HCT116 (cell line): Measurements from ENCODE around the gene DHCR7. TPM values are rescaled to one million over a fixed set of nuclear protein-coding genes. Genes with fewer than 3 reads are reported as not detected.

ENCODE experiments used
- ATAC-seq: fragments of 200-7000 bp; cut with Tn5 transposase; 2 replicates; pipeline ENCODE4 v1.9.1; 2020; ENCODE audit warnings: mild to moderate bottlenecking, moderate library complexity
- BruUV-seq: library from RNA; stranded (reverse); fragments of 400-500 nt; replicated peaks from 2 replicates; lab custom pipeline; 2021; lab: Mats Ljungman, UMichigan
- CTCF ChIA-PET: fragments of 300-600 bp; sonication (Branson Sonifier 250); formaldehyde crosslinking; loops from one replicate; lab custom pipeline; 2021; ENCODE audit warnings: antibody characterized with exemption; lab: Charles Lee
- POLR2A ChIA-PET: fragments of 300-600, 350-600 bp; sonication (Branson Sonifier 250); formaldehyde crosslinking; loops from one replicate; lab custom pipeline; 2021; ENCODE audit warnings: antibody characterized with exemption; lab: Charles Lee
- RAD21 ChIA-PET, 2 experiments: fragments of 300-600 bp; sonication (Branson Sonifier 250); formaldehyde crosslinking; loops; one replicate each; lab custom pipeline; 2023; ENCODE audit warnings: low total read pairs in 2 of 2; ENCODE audit not compliant: uncharacterized antibody in 2 of 2, unreplicated experiment in 2 of 2, low non-redundant PET in 1 of 2; lab: Charles Lee
- DNase-seq: peaks from one replicate; pipeline ENCODE4 v3.0.0-alpha.2; 2010; ENCODE audit warnings: low read depth, low spot score
- H2AFZ ChIP-seq: fragments of 200-600 bp; shearing (Covaris generic), sonication (generic); 2 replicates; pipeline ENCODE4 v1.6.1; 2017; ENCODE audit warnings: low read depth, mixed run types, mixed read lengths, antibody characterized with exemption, low read length; ENCODE audit not compliant: poor library complexity, severe bottlenecking
- H3K27ac ChIP-seq: 2 replicates; pipeline ENCODE4 v1.5.1; 2012; ENCODE audit warnings: low read depth, low read length
- H3K27me3 ChIP-seq: fragments of 200-600 bp; sonication (generic); 2 replicates; pipeline ENCODE4 v1.6.1; 2016; ENCODE audit warnings: mixed run types, low read length, mixed read lengths; ENCODE audit not compliant: insufficient read depth
- H3K36me3 ChIP-seq, 2 experiments: fragments of 200-500 bp in 1 of 2; fragments of 200-600 bp in 1 of 2; sonication (Bioruptor generic) in 1 of 2; sonication (generic) in 1 of 2; 2 replicates each; pipeline versions ENCODE4 v1.5.1 to v1.6.1; 2014 to 2016; ENCODE audit warnings: low read length in 2 of 2, inconsistent platforms in 1 of 2, mixed read lengths in 1 of 2, mixed run types in 1 of 2; ENCODE audit not compliant: insufficient read depth in 2 of 2, control insufficient read depth in 1 of 2
- H3K4me1 ChIP-seq, 2 experiments: fragments of 200-600 bp in 1 of 2; sonication (generic) in 1 of 2; 2 replicates each; pipeline versions ENCODE4 v1.5.1 to v1.6.1; 2012 to 2017; ENCODE audit warnings: low read length in 2 of 2, inconsistent platforms in 1 of 2, mild to moderate bottlenecking in 1 of 2, mixed read lengths in 1 of 2, mixed run types in 1 of 2, moderate library complexity in 1 of 2; ENCODE audit not compliant: insufficient read depth in 2 of 2, control insufficient read depth in 1 of 2
- H3K4me2 ChIP-seq: fragments of 200-600 bp; sonication (generic); 2 replicates; pipeline ENCODE4 v1.6.1; 2017; ENCODE audit warnings: mixed run types, low read length, mixed read lengths
- H3K4me3 ChIP-seq, 2 experiments: fragments of 200-600 bp in 1 of 2; sonication (generic) in 1 of 2; replicated peaks in 1 of 2; 2 replicates each; pipeline ENCODE4 v1.5.1; 2011 to 2016; ENCODE audit warnings: low read length in 2 of 2, control low read depth in 1 of 2, low read depth in 1 of 2, mild to moderate bottlenecking in 1 of 2, mixed read lengths in 1 of 2, mixed run types in 1 of 2
- H3K79me2 ChIP-seq: fragments of 200-600 bp; sonication (generic); 2 replicates; pipeline ENCODE4 v1.6.1; 2017; ENCODE audit warnings: mild to moderate bottlenecking, mixed run types, low read length, moderate library complexity, mixed read lengths; ENCODE audit not compliant: insufficient read depth
- H3K9ac ChIP-seq: fragments of 200-600 bp; sonication (generic); 2 replicates; pipeline ENCODE4 v1.6.1; 2016; ENCODE audit warnings: low read length, mixed read lengths
- H3K9me2 ChIP-seq: fragments of 200-600 bp; sonication (generic), shearing (Covaris generic); 2 replicates; pipeline ENCODE4 v1.6.1; 2017; ENCODE audit warnings: mixed run types, mild to moderate bottlenecking, moderate library complexity; ENCODE audit not compliant: insufficient read depth
- H3K9me3 ChIP-seq, 2 experiments: fragments of 200-500 bp in 1 of 2; fragments of 200-600 bp in 1 of 2; sonication (Bioruptor generic) in 1 of 2; sonication (generic) in 1 of 2; 2 replicates each; pipeline ENCODE4 v1.6.1; 2014 to 2017; ENCODE audit warnings: low read length in 2 of 2, mixed read lengths in 2 of 2, inconsistent platforms in 1 of 2, low read depth in 1 of 2, mild to moderate bottlenecking in 1 of 2, mixed run types in 1 of 2, moderate library complexity in 1 of 2; ENCODE audit not compliant: control insufficient read depth in 1 of 2, insufficient read depth in 1 of 2
- H4K20me1 ChIP-seq: fragments of 200-600 bp; sonication (generic), shearing (Covaris generic); 2 replicates; pipeline ENCODE4 v1.6.1; 2017; ENCODE audit warnings: mixed run types, mild to moderate bottlenecking, moderate library complexity; ENCODE audit not compliant: insufficient read depth
- CBX3 ChIP-seq: IDR thresholded peaks from 2 replicates; pipeline ENCODE4 v1.6.1; 2012; ENCODE audit warnings: low read depth
- CTCF ChIP-seq, 3 experiments: fragments of 200-600 bp in 1 of 3; sonication (generic) in 1 of 3; IDR thresholded peaks in 2 of 3; conservative IDR thresholded peaks in 1 of 3; 2 replicates each; pipeline ENCODE4 v1.5.1; 2012 to 2017; ENCODE audit warnings: low read depth in 2 of 3, low read length in 2 of 3, antibody characterized with exemption in 1 of 3, borderline replicate concordance in 1 of 3, control low read depth in 1 of 3, mild to moderate bottlenecking in 1 of 3, mixed read lengths in 1 of 3, mixed run types in 1 of 3, moderate library complexity in 1 of 3; ENCODE audit not compliant: insufficient read depth in 1 of 3
- ELF1 ChIP-seq: IDR thresholded peaks from 2 replicates; pipeline ENCODE4 v1.6.1; 2012; ENCODE audit warnings: low read depth, borderline replicate concordance
- EZH2phosphoT487 ChIP-seq: fragments of 200-600 bp; IDR thresholded peaks from 2 replicates; pipeline ENCODE4 v1.6.1; 2018; ENCODE audit warnings: antibody characterized with exemption, borderline replicate concordance
- SIN3A ChIP-seq: IDR thresholded peaks from 2 replicates; pipeline ENCODE4 v1.6.1; 2012; ENCODE audit warnings: low read depth
- YY1 ChIP-seq: IDR thresholded peaks from 2 replicates; pipeline ENCODE4 v1.6.1; 2011; ENCODE audit warnings: low read length, low read depth, moderate library complexity, mild to moderate bottlenecking; ENCODE audit not compliant: insufficient replicate concordance; ENCODE audit errors: extremely low read depth
- ZBTB33 ChIP-seq: IDR thresholded peaks from 2 replicates; pipeline ENCODE4 v1.6.1; 2011; ENCODE audit warnings: mild to moderate bottlenecking, low read length, moderate library complexity; ENCODE audit not compliant: insufficient replicate concordance; ENCODE audit errors: extremely low read depth
- ZNF274 ChIP-seq: fragments of 200-500 bp; sonication (Bioruptor generic); IDR thresholded peaks from 2 replicates; pipeline ENCODE4 v1.6.1; 2014; ENCODE audit warnings: mild to moderate bottlenecking, low read depth, low read length, inconsistent platforms
- intact Hi-C: fragments of 100-400 bp; cut with micrococcal nuclease; formaldehyde crosslinking; loops from 2 replicates; pipeline ENCODE4 v1.10.0; 2022
- total RNA-seq: library from RNA; stranded (reverse); gene quantifications from one replicate; pipeline ENCODE4 v1.2.1, GENCODE V29; 2021; ENCODE audit not compliant: unreplicated experiment

The DHCR7 gene
- total RNA-seq, 1 experiment from 2014 or later: 115 TPM

DNA sequence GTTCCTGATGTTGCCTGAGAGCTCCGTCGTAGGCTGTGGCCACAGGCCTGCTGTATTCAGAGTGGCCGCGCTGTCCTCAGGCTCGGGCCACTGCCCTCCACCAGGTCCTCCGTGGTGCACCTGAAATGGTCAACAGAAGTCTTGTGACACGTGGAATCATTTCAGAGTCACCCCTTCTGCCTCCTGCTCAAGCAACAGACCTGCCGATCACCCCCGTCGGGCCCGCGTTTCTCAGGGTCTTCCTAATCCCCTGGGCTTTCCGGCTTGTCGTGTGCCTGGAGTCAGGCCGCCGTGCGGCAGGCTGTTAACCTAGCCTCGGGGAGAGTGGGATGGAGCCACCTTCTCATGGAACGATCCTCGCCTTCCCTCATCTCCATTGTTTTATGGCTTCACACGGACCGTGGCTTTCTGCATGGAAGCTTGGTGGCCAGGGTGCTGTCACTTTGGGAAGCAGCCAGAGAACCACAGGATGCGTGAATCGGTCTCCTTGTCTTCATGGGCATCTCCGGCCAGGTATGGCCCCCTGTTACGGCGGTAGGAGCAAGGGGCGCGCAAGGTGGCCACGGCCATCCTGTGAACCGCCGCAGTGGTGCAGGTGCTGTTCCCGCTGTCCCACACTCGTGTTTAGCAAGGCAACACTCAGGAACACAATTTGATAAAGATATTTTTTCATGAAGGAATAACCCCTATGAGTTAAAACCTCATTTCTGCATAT is 28.9 kb upstream of the DHCR7 start:
- POLR2A ChIA-PET: no interaction called here
- intact Hi-C loops: no loop called here
- no peak for ATAC-seq

More for the DNA sequence above, 28.9 kb upstream of the DHCR7 start:
- DNase-seq: no peak
- no peak overlapping the region for H3K4me3 ChIP-seq
- CTCF ChIA-PET: no interaction called here
- BruUV-seq: no TSS peak
- H3K27ac ChIP-seq: no peak overlapping the region
- H3K4me2 ChIP-seq: no peak overlapping the region
- no peak overlapping the region for H3K9ac ChIP-seq
- no peaks in the 10 kb centered on the region for H3K9me2 ChIP-seq
- H3K79me2 ChIP-seq: no peaks in the 10 kb centered on the region
- no peak for TF ChIP-seq EZH2phosphoT487
- TF ChIP-seq ELF1: no peak
- no peak for TF ChIP-seq ZNF274
- no peak for TF ChIP-seq SIN3A
- TF ChIP-seq YY1: no peak
- no peak for TF ChIP-seq CBX3
- no peak for TF ChIP-seq CTCF (IDR thresholded peaks at IDR 0.05 in 2 of 3, conservative IDR thresholded peaks at IDR 0.05 in 1 of 3; ENCODE audit: borderline replicate concordance in 1 of 3, insufficient read depth in 1 of 3, low read depth in 2 of 3, low read length in 2 of 3)
- TF ChIP-seq ZBTB33: no peak
- H3K36me3 ChIP-seq: peaks cover 2 to 5% of the 10 kb centered on the region in 2 experiments; a peak in 2 of 4 replicates
- H3K9me3 ChIP-seq: no peaks in the 10 kb centered on the region
- no peaks in the 10 kb centered on the region for H4K20me1 ChIP-seq
- RAD21 ChIA-PET: interaction anchor here in 1 of 2 experiments (0.5 kb wide), 1 partner anchor 12 kb away, joined by 4 read pairs; no protein-coding TSS in a partner anchor
- H3K27me3 ChIP-seq: no peaks in the 10 kb centered on the region
- no peaks in the 10 kb centered on the region for H3K4me1 ChIP-seq
- no peak overlapping the region for H2AFZ ChIP-seq
